ENCODE measurements around the gene TMEM11. TPM values are rescaled to one million over a fixed set of nuclear protein-coding genes. Genes with fewer than 3 reads are reported as not detected.
A peak's percentile ranks its signal among the peaks of the same experiment; 100 is the strongest.

Gene TMEM11
- total RNA-seq, 1 experiment from 2014 or later: 32.5 TPM

- no peak overlapping the region for H3K14ac ChIP-seq (ENCODE audit: insufficient read depth, low read length)
- no peak overlapping the region for H3K9ac ChIP-seq (ENCODE audit: extremely low read depth, insufficient read length, low read length)
- no peak overlapping the region for H2AFZ ChIP-seq (ENCODE audit: low read length)
- H3K4me2 ChIP-seq (ENCODE audit: insufficient read depth, insufficient read length, low read length): no peak overlapping the region
- no peak overlapping the region for H2BK5ac ChIP-seq (ENCODE audit: insufficient read length, low read length)
- H3K79me2 ChIP-seq (ENCODE audit: insufficient read depth, low read length): no peaks in the 10 kb centered on the region
- no peak overlapping the region for H3T11ph ChIP-seq (ENCODE audit: low read length)
- H4K91ac ChIP-seq (ENCODE audit: insufficient read length, low read depth, low read length): no peak overlapping the region
- no peak overlapping the region for H2AK5ac ChIP-seq (ENCODE audit: insufficient read length, low read length)
- H3K4ac ChIP-seq (ENCODE audit: low read depth, low read length): no peak overlapping the region
- H2BK20ac ChIP-seq (ENCODE audit: low read depth, low read length, poor library complexity, severe bottlenecking): no peak overlapping the region
- H3K27ac Mint-ChIP-seq: peak overlapping the region in 2 of 3 experiments; percentile 77 to 93; a peak in 2 of 7 replicates
- no peaks in the 10 kb centered on the region for H3K79me1 ChIP-seq (ENCODE audit: insufficient read depth, low read depth, low read length, poor library complexity, severe bottlenecking)
- no peaks in the 10 kb centered on the region for H3K4me1 Mint-ChIP-seq
- no CpG with 5 or more reads among the region's 8 CpGs for WGBS (ENCODE audit: extremely low coverage, insufficient read length, low lambda C conversion rate)
- H3K27me3 ChIP-seq (ENCODE audit: insufficient read depth, low read length): no peaks in the 10 kb centered on the region
- peaks cover 0 to 20% (median 9%) of the 10 kb centered on the region in 3 experiments; a peak in 5 of 7 replicates for H3K36me3 Mint-ChIP-seq (ENCODE audit: insufficient read depth in 1 of 3, low read depth in 3 of 3)
- peak; percentile 27 for DNase-seq
- H3K27me3 Mint-ChIP-seq (ENCODE audit: low read depth): no peaks in the 10 kb centered on the region
- H3K18ac ChIP-seq (ENCODE audit: insufficient read length, low read depth, low read length): no peak overlapping the region
- H2BK120ac ChIP-seq (ENCODE audit: low read depth, low read length, poor library complexity, severe bottlenecking): no peak overlapping the region
- H4K20me1 ChIP-seq (ENCODE audit: control insufficient read depth, insufficient read depth, insufficient read length): no peaks in the 10 kb centered on the region
- no peaks in the 10 kb centered on the region for H3K9me3 Mint-ChIP-seq
- no peak overlapping the region for H3K27ac ChIP-seq (ENCODE audit: insufficient read length, low read depth, low read length)
- no peaks in the 10 kb centered on the region for H3K23me2 ChIP-seq (ENCODE audit: insufficient read length, low read depth, low read length, poor library complexity, severe bottlenecking)
- H2BK12ac ChIP-seq (ENCODE audit: insufficient read length, low read depth, low read length): no peak overlapping the region
- H3K9me3 ChIP-seq (ENCODE audit: control insufficient read depth, low read depth, low read length): no peaks in the 10 kb centered on the region
- no peak overlapping the region for H4K8ac ChIP-seq (replicated peaks; ENCODE audit: insufficient read length, low read depth, low read length)
- TF ChIP-seq, protein P1, sequence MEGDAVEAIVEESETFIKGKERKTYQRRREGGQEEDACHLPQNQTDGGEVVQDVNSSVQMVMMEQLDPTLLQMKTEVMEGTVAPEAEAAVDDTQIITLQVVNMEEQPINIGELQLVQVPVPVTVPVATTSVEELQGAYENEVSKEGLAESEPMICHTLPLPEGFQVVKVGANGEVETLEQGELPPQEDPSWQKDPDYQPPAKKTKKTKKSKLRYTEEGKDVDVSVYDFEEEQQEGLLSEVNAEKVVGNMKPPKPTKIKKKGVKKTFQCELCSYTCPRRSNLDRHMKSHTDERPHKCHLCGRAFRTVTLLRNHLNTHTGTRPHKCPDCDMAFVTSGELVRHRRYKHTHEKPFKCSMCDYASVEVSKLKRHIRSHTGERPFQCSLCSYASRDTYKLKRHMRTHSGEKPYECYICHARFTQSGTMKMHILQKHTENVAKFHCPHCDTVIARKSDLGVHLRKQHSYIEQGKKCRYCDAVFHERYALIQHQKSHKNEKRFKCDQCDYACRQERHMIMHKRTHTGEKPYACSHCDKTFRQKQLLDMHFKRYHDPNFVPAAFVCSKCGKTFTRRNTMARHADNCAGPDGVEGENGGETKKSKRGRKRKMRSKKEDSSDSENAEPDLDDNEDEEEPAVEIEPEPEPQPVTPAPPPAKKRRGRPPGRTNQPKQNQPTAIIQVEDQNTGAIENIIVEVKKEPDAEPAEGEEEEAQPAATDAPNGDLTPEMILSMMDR (conservative IDR thresholded peaks at IDR 0.05): no peak
- H4K5ac ChIP-seq (ENCODE audit: insufficient read length, low read depth, low read length): no peak overlapping the region
- H3K56ac ChIP-seq (ENCODE audit: insufficient read length, low read depth, low read length): no peak overlapping the region
- no peak overlapping the region for H3K23ac ChIP-seq (ENCODE audit: insufficient read length, low read depth, low read length)
- no peak overlapping the region for H2BK15ac ChIP-seq (ENCODE audit: low read depth, low read length)
- no peak overlapping the region for H3K4me3 Mint-ChIP-seq
- no peaks in the 10 kb centered on the region for H3K4me1 ChIP-seq (ENCODE audit: insufficient read depth, low read length)
Observed at GRCh38 chr17:21177401-21177800, 36.6 kb downstream of the TMEM11 start.
